Measurements from ENCODE around the gene UBAC2. TPM values are rescaled to one million over a fixed set of nuclear protein-coding genes. Genes with fewer than 3 reads are reported as not detected.

Gene UBAC2
- total RNA-seq, 1 donor from 2014 or later, result 87.7 TPM

GRCh38 chr13:99165753-99166587 lies 34.7 kb upstream of the UBAC2 start:
- H3K9me3 Mint-ChIP-seq, result peaks cover 12% of the 10 kb centered on the region
- DNase-seq (ENCODE audit: low spot score), result no peak
- Histone ChIP-seq H3K27me3 (no peaks in the 10 kb centered on the region), H3K9ac (no peak overlapping the region), H3K4me3 (no peak overlapping the region), H3K4me1 (no peaks in the 10 kb centered on the region), H3K79me2 (ENCODE audit: low read depth) (no peaks in the 10 kb centered on the region), H4K20me1 (ENCODE audit: low read depth) (no peaks in the 10 kb centered on the region), H3K4me2 (no peak overlapping the region), H3K27ac (no peak overlapping the region), H3F3A (ENCODE audit: low read depth) (no peaks in the 10 kb centered on the region), H2AFZ (replicated peaks) (no peak overlapping the region), H3K9me3 (ENCODE audit: low read depth) (no peaks in the 10 kb centered on the region), H3K36me3 (no peaks in the 10 kb centered on the region)
- TF ChIP-seq EZH2 (IDR thresholded peaks at IDR 0.05) (no peak), CTCF (IDR thresholded peaks at IDR 0.05) (no peak), EZH2phosphoT487 (IDR thresholded peaks at IDR 0.05) (no peak)
- H3K27me3 Mint-ChIP-seq (ENCODE audit: insufficient read depth, low read depth), result no peaks in the 10 kb centered on the region
- peaks cover 12% of the 10 kb centered on the region for H3K4me1 Mint-ChIP-seq
- no peak overlapping the region for H3K27ac Mint-ChIP-seq
- H3K4me3 Mint-ChIP-seq, result no peak overlapping the region
- H3K36me3 Mint-ChIP-seq, result no peaks in the 10 kb centered on the region

- Histone ChIP-seq H3K9ac (no peak overlapping the region), H2AFZ (replicated peaks) (no peak overlapping the region)
- no peak for DNase-seq (ENCODE audit: low spot score)
Observed at GRCh38 chr13:99172951-99173350, 27.7 kb upstream of the UBAC2 start.

GRCh38 chr13:99173606-99174005 lies 27.0 kb upstream of the UBAC2 start:
- Mint-ChIP-seq H3K27me3 (ENCODE audit: insufficient read depth, low read depth) (peaks cover 5% of the 10 kb centered on the region), H3K9me3 (peaks cover 4% of the 10 kb centered on the region), H3K27ac (no peak overlapping the region), H3K4me1 (no peaks in the 10 kb centered on the region), H3K36me3 (no peaks in the 10 kb centered on the region), H3K4me3 (no peak overlapping the region)
- H3K4me2 ChIP-seq, result no peak overlapping the region
- no peak overlapping the region for H3K27ac ChIP-seq
- H3K4me3 ChIP-seq, result no peak overlapping the region
- H4K20me1 ChIP-seq (ENCODE audit: low read depth), result no peaks in the 10 kb centered on the region
- no peaks in the 10 kb centered on the region for H3K9me3 ChIP-seq (ENCODE audit: low read depth)
- no peaks in the 10 kb centered on the region for H3K27me3 ChIP-seq
- H2AFZ ChIP-seq (replicated peaks), result no peak overlapping the region
- H3K4me1 ChIP-seq, result no peaks in the 10 kb centered on the region
- no peak overlapping the region for H3K9ac ChIP-seq
- no peak for DNase-seq (ENCODE audit: low spot score)
- H3F3A ChIP-seq (ENCODE audit: low read depth), result no peaks in the 10 kb centered on the region
- no peaks in the 10 kb centered on the region for H3K79me2 ChIP-seq (ENCODE audit: low read depth)
- TF ChIP-seq CTCF (IDR thresholded peaks at IDR 0.05), result no peak
- no peaks in the 10 kb centered on the region for H3K36me3 ChIP-seq

More at GRCh38 chr13:99172951-99173350, 27.7 kb upstream of the UBAC2 start:
- Mint-ChIP-seq H3K9me3 (peaks cover 9% of the 10 kb centered on the region), H3K36me3 (no peaks in the 10 kb centered on the region), H3K27ac (no peak overlapping the region), H3K27me3 (ENCODE audit: insufficient read depth, low read depth) (peaks cover 5% of the 10 kb centered on the region), H3K4me3 (no peak overlapping the region), H3K4me1 (no peaks in the 10 kb centered on the region)
- H3K4me1 ChIP-seq, result no peaks in the 10 kb centered on the region
- H3K27ac ChIP-seq, result no peak overlapping the region
- no peaks in the 10 kb centered on the region for H3F3A ChIP-seq (ENCODE audit: low read depth)
- no peaks in the 10 kb centered on the region for H3K36me3 ChIP-seq
- no peak overlapping the region for H3K4me2 ChIP-seq
- TF ChIP-seq CTCF (IDR thresholded peaks at IDR 0.05) (no peak), EZH2 (IDR thresholded peaks at IDR 0.05) (no peak), EZH2phosphoT487 (IDR thresholded peaks at IDR 0.05) (no peak)
- H4K20me1 ChIP-seq (ENCODE audit: low read depth), result no peaks in the 10 kb centered on the region
- H3K79me2 ChIP-seq (ENCODE audit: low read depth), result no peaks in the 10 kb centered on the region
- H3K27me3 ChIP-seq, result no peaks in the 10 kb centered on the region
- no peak overlapping the region for H3K4me3 ChIP-seq
- no peaks in the 10 kb centered on the region for H3K9me3 ChIP-seq (ENCODE audit: low read depth)

All from neural progenitor cell (in vitro differentiated cells).